GM13977 (cell line): ENCODE measurements around the gene CLCC1.

Experiments used
- DNase-seq: peaks from one replicate; pipeline ENCODE4 v3.0.0; 2012; ENCODE audit warnings: low spot score
- in situ Hi-C: fragments of 300-500 bp; cut with MboI; formaldehyde crosslinking; loops from one replicate; pipeline ENCODE4 v1.12.0; 2022; ENCODE audit warnings: low sequenced_read_pairs, low pct_unique_long_range_greater_than_20kb, mixed read lengths, inconsistent platforms; ENCODE audit not compliant: unreplicated experiment
- TF ChIP-seq, protein P1 (sequence below): IDR thresholded peaks from 2 replicates; pipeline ENCODE4 v1.5.1; 2012; ENCODE audit warnings: mild to moderate bottlenecking, control low read depth; ENCODE audit not compliant: insufficient read depth; ENCODE audit errors: extremely low read depth, missing control alignments

The CLCC1 gene

DNA sequence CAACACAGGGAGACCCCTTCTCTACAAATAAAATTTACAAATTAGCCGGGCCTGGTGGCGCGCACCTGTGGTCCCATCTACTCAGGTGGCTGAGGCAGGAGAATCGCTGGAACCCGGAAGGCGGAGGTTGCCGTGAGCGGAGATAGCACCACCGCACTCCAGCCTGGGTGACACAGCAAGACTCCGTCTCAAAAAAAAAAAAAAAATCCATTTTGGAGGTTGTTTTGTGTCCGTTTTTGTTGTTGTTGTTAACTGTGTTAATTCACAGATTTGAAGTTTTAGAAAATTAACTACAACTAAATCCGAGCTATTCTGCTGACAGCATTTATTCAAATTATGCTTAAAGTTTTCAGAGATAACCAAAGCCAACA is 618 bp downstream of the CLCC1 start:
- DNase-seq = no peak
- in situ Hi-C loops = no loop called here
- TF ChIP-seq, protein P1, sequence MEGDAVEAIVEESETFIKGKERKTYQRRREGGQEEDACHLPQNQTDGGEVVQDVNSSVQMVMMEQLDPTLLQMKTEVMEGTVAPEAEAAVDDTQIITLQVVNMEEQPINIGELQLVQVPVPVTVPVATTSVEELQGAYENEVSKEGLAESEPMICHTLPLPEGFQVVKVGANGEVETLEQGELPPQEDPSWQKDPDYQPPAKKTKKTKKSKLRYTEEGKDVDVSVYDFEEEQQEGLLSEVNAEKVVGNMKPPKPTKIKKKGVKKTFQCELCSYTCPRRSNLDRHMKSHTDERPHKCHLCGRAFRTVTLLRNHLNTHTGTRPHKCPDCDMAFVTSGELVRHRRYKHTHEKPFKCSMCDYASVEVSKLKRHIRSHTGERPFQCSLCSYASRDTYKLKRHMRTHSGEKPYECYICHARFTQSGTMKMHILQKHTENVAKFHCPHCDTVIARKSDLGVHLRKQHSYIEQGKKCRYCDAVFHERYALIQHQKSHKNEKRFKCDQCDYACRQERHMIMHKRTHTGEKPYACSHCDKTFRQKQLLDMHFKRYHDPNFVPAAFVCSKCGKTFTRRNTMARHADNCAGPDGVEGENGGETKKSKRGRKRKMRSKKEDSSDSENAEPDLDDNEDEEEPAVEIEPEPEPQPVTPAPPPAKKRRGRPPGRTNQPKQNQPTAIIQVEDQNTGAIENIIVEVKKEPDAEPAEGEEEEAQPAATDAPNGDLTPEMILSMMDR = no peak

DNA sequence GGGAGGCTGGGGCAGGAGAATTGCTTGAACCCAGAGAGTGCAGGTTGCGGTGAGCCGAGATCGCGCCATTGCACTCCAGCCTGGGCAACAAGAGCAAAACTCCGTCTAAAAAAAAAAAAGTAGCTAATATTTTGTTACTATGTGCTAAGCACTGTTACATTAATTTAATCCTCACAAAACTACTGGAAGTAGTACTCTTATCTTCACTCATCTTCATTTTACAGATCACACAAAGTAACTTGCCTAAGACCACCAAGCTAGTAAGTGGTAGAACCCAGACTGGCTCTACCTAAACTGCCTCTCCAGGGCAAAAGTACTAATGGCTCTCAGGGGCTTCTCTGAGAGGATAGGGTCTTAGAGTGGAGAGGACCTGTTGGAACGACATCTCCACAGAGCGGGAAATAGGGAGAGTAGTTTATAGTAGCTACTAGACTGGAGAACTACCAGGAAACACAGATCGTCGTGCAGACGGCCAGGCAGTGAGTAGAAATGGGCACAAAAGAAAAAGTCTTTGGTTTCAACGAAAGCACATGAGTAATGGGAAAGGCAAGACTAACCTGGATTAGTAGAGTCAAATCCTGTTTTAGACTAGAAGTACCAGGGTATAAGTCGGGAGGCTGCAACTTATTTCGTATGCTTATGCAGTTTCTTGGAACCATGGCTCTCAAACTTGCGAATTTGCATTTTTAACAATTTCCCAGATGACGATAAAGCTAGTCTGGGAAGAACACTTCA is 1.4 kb downstream of the CLCC1 start:
- in situ Hi-C loops = no loop called here
- DNase-seq = no peak

DNA sequence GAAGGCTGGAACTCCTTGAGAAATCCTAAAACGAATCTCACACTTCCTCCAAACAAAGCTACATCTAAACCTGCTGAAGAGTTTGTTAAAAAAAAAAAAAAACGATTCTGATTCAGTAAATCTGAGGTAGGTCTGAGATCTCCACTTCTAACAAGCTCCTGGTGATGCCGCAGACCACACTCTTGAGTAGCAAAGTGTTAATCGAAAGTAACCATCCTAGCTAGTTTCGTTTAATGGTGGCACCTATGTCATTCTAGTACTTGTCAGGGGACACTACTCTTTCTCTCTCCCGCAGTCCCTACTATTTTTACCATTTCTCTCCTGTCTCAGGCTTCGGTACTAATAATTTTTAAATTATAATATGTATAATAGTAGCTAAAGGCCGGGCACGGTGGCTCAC is 2.1 kb downstream of the CLCC1 start:
- TF ChIP-seq, protein P1 = no peak
- DNase-seq = no peak
- in situ Hi-C loops = no loop called here

More for the DNA sequence above, 1.4 kb downstream of the CLCC1 start:
- TF ChIP-seq, protein P1 = no peak

DNA sequence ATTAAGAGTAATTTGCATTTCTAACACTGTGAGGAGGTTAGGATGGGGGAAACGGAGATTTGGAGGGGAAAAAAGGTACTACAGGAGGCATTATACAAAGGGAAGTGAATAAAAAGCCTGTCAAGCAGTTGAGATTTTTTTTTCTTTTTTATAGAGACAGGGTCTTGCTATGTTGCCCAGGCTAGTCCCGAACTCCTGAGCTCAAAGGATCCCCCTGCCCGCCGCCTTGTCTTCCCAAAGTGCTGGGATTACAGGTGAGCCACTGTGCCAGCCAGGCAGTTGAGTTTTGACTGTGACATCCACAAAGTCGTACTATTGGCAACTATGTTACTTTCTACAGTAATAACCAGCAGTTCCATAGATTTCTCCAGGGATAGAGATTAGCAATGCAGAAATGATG is 2.6 kb downstream of the CLCC1 start:
- in situ Hi-C loops = no loop called here
- DNase-seq = no peak
- TF ChIP-seq, protein P1 = no peak

DNA sequence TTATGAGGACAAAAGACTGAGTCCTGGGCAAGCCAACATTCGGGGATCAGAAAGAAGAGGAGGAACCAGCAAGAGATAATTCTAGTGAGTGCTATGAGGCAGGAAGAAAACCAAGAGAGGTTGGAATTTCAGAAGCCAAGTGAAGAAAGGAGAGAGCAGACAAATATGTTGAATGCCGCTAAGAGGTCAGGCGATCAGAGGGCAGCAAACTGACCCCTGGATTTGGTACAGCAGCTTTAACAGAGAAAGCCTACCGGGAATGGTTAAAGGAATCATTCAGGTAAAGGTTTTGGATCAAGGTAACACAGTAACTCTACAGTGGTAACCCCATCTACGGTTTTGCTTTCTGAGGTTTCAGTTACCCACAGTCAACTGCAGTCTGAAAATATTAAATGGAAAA is 5.4 kb downstream of the CLCC1 start:
- in situ Hi-C loops = no loop called here
- TF ChIP-seq, protein P1 = no peak
- DNase-seq = no peak

DNA sequence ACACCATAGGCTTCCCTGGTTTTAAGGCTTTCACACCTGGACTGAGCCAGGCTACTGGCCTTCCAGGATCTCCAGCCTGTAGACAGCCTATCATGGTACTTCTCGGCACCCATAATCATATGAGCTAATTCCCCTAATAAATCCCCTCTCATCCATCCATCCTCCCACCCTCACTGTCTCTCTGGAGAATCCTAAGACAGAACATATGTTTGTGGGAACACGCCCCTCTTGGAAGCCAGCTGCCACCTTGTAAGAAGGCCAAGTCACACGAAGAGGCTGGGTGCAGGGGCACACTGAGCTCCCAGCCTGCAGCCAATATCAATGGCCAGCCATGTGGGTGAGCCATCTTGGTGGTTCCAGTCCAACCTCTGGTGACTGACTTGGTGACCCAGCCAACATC is 7.4 kb downstream of the CLCC1 start:
- in situ Hi-C loops = no loop called here
- DNase-seq = no peak
- TF ChIP-seq, protein P1 = no peak

DNA sequence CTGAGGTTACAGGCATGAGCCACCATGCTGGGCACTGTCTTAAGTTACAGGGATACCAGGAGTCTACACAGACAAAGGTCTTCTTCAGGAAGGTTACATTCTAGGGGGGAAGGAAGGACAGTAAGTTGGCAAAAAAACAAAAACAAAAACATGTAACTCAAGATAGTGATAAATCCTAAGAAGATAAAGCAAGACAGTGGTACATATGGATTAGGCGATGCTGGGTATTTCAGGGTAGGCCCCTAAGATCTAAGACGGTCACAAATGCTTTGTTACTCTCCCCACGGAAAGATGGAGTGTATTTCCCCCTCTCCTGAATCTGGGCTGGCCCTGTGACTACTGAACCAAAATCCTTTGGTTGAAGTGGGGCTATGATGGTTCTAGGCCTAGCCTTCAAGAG is 8.2 kb downstream of the CLCC1 start:
- in situ Hi-C loops = no loop called here
- TF ChIP-seq, protein P1 = no peak

More for the DNA sequence above, 8.2 kb downstream of the CLCC1 start:
- DNase-seq = no peak
